ENCODE results near the gene ADRA1B.

ADRA1B gene

DNA sequence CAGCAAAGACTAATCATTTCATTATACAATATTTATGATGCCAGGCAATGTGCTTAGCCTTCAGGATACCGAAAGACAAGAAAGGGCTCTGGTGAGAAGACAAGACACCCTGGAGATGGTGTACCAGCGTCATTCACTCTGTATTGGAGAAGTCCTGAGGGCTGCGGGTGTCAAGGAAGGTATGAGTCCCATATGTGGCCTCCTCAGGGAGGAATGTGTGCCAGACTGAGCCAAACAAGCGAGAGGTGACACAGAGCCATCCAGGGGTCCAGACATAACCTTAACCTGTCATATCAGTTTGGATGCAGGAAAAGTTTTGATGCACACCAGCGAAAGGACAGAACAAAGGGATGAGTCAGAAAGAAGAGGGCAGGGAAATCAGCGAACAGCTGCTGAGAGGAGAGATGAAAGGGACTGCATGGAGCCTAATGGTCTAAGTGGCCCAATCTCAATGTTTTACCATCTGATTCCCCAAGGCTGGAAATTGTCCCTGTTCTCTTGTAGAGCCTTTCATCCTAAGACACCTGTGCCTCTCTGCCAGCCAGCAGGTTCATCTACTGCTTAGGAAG is 38.9 kb downstream of the ADRA1B start:
- TF ChIP-seq, protein P1, sequence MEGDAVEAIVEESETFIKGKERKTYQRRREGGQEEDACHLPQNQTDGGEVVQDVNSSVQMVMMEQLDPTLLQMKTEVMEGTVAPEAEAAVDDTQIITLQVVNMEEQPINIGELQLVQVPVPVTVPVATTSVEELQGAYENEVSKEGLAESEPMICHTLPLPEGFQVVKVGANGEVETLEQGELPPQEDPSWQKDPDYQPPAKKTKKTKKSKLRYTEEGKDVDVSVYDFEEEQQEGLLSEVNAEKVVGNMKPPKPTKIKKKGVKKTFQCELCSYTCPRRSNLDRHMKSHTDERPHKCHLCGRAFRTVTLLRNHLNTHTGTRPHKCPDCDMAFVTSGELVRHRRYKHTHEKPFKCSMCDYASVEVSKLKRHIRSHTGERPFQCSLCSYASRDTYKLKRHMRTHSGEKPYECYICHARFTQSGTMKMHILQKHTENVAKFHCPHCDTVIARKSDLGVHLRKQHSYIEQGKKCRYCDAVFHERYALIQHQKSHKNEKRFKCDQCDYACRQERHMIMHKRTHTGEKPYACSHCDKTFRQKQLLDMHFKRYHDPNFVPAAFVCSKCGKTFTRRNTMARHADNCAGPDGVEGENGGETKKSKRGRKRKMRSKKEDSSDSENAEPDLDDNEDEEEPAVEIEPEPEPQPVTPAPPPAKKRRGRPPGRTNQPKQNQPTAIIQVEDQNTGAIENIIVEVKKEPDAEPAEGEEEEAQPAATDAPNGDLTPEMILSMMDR (IDR thresholded peaks at IDR 0.05; ENCODE audit: low read depth, low read length): no peak

GRCh38 chr5:159956074-159956473 is 39.8 kb downstream of the ADRA1B start:
- Histone ChIP-seq H3K4me3 (ENCODE audit: low read depth, low read length) (no peak overlapping the region), H3K27me3 (ENCODE audit: insufficient read depth, low read depth, severe bottlenecking) (no peaks in the 10 kb centered on the region), H3K27ac (no peak overlapping the region), H3K9me3 (ENCODE audit: severe bottlenecking) (no peaks in the 10 kb centered on the region), H3K36me3 (no peaks in the 10 kb centered on the region)
- TF ChIP-seq, protein P1 (IDR thresholded peaks at IDR 0.05; ENCODE audit: low read depth, low read length): no peak
- no peak for DNase-seq

More for the DNA sequence above, 38.9 kb downstream of the ADRA1B start:
- no peak overlapping the region for H3K4me3 ChIP-seq (ENCODE audit: low read depth, low read length)
- H3K27me3 ChIP-seq (ENCODE audit: insufficient read depth, low read depth, severe bottlenecking): no peaks in the 10 kb centered on the region
- H3K9me3 ChIP-seq (ENCODE audit: severe bottlenecking): no peaks in the 10 kb centered on the region
- H3K36me3 ChIP-seq: no peaks in the 10 kb centered on the region
- DNase-seq: no peak
- no peak overlapping the region for H3K27ac ChIP-seq

DNA sequence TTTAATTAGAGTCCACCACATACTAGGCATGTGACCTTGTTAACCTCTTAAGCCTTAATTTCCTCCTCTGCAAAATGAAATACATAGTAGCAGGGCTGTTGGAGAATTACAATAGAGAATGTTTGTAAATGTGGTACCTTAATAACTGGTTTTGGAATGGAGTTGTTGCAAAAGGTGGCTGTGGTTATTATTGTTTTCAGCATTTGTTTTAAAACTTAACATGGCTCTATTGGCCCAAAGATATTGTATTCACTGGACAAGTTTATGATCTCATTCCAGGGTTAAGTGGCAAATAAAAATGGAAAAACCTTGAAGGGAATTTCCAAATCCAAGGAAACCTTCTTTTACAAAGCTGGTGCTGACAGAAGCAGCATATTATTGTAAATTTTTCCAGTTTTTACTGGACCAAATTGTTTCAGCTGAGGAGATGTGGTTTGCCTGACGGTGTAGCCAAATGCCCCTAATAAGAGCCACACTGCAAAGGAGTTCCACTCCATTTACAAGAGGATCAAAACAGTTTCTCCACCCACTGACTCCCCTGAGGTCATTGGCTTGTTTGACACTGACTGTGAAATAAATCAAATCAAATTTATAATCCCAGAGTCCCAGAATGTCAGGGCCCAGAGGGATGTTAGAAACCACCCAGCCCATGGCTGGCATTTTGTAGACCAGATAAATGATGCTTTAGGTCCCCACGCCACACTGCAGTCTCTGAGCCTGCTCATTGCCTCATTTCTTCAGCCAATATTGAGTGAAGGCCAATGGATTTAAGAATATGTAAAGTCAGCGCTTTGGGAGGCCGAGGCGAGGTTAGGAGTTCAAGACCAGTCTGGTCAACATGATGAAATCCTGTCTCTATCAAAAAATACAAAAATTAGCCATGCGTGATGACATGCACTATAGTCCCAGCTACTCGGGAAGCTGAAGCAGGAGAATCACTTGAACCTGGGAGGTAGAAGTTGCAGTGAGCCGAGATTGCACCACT is 45.2 kb downstream of the ADRA1B start:
- no peak for DNase-seq
- Histone ChIP-seq H3K4me3 (ENCODE audit: low read depth, low read length) (no peak overlapping the region), H3K9me3 (ENCODE audit: severe bottlenecking) (no peaks in the 10 kb centered on the region), H3K27me3 (ENCODE audit: insufficient read depth, low read depth, severe bottlenecking) (no peaks in the 10 kb centered on the region), H3K36me3 (no peaks in the 10 kb centered on the region), H3K27ac (no peak overlapping the region)
- TF ChIP-seq, protein P1 (IDR thresholded peaks at IDR 0.05; ENCODE audit: low read depth, low read length): no peak

DNA sequence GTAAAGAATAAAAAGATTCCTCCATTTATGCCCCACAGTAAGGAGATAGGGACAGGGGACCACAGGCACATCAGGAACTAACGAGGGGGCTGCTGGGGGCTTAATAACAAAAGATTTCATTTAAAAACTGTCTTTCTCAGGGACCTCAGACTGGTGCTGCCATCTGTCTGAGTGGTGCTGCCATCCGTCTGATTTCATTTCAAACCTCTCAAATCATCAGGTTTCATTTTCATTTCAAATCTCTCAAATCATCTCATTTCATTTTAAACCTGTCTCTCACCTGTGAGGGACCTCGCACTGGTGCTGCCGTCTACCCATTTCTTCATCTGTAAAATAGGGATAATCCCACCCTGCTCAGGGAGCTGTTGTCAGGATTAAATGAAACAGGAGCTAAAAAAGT is 45.9 kb downstream of the ADRA1B start:
- Histone ChIP-seq H3K4me3 (ENCODE audit: low read depth, low read length) (no peak overlapping the region), H3K9me3 (ENCODE audit: severe bottlenecking) (no peaks in the 10 kb centered on the region), H3K27me3 (ENCODE audit: insufficient read depth, low read depth, severe bottlenecking) (no peaks in the 10 kb centered on the region), H3K27ac (no peak overlapping the region), H3K36me3 (no peaks in the 10 kb centered on the region)
- TF ChIP-seq, protein P1 (IDR thresholded peaks at IDR 0.05; ENCODE audit: low read depth, low read length): no peak
- DNase-seq: no peak

GRCh38 chr5:159963935-159964334 is 47.7 kb downstream of the ADRA1B start:
- DNase-seq: no peak
- TF ChIP-seq, protein P1 (IDR thresholded peaks at IDR 0.05; ENCODE audit: low read depth, low read length): no peak
- Histone ChIP-seq H3K27me3 (ENCODE audit: insufficient read depth, low read depth, severe bottlenecking) (no peaks in the 10 kb centered on the region), H3K9me3 (ENCODE audit: severe bottlenecking) (no peaks in the 10 kb centered on the region), H3K36me3 (no peaks in the 10 kb centered on the region), H3K4me3 (ENCODE audit: low read depth, low read length) (no peak overlapping the region), H3K27ac (no peak overlapping the region)
